Astrocyte (in vitro differentiated cells and primary cell): ENCODE results near the gene ALG14. TPM values are rescaled to one million over a fixed set of nuclear protein-coding genes. Genes with fewer than 3 reads are reported as not detected.

Source experiments
- DNase-seq: peaks from one replicate; pipeline ENCODE4 v3.0.0-alpha.2; 2010; ENCODE audit warnings: low read depth
- FAIRE-seq: peaks from 2 replicates; lab custom pipeline; 2011; peaks lifted over from hg19 to GRCh38; lab: Jason Lieb, UNC
- H2AFZ ChIP-seq: 2 replicates; pipeline ENCODE4 v1.6.0; 2012; ENCODE audit warnings: low read depth, low read length, inconsistent platforms
- H3K27ac ChIP-seq: 2 replicates; pipeline ENCODE4 v1.5.1; 2011; ENCODE audit warnings: low read depth, low read length, inconsistent platforms
- H3K27me3 ChIP-seq: 2 replicates; pipeline ENCODE4 v1.6.0; 2011; ENCODE audit warnings: low read length, inconsistent platforms; ENCODE audit not compliant: insufficient read depth
- H3K36me3 ChIP-seq: 2 replicates; pipeline ENCODE4 v1.5.1; 2011; ENCODE audit warnings: low read length, inconsistent platforms; ENCODE audit not compliant: insufficient read depth
- H3K4me1 ChIP-seq: 2 replicates; pipeline ENCODE4 v1.5.1; 2011; ENCODE audit warnings: low read length, inconsistent platforms; ENCODE audit not compliant: insufficient read depth
- H3K4me2 ChIP-seq: 2 replicates; pipeline ENCODE4 v1.6.0; 2012; ENCODE audit warnings: low read length, inconsistent platforms
- H3K4me3 ChIP-seq: 2 replicates; pipeline ENCODE4 v1.5.1; 2011; ENCODE audit warnings: low read depth, mild to moderate bottlenecking, low read length, inconsistent platforms; ENCODE audit not compliant: insufficient read depth
- H3K79me2 ChIP-seq: 2 replicates; pipeline ENCODE4 v1.6.0; 2012; ENCODE audit warnings: mild to moderate bottlenecking, low read length, inconsistent platforms; ENCODE audit not compliant: insufficient read depth
- H3K9ac ChIP-seq: 2 replicates; pipeline ENCODE4 v1.6.0; 2012; ENCODE audit warnings: mild to moderate bottlenecking, low read length, inconsistent platforms
- H3K9me3 ChIP-seq: 2 replicates; pipeline ENCODE4 v1.5.1; 2012; ENCODE audit warnings: low read depth, mild to moderate bottlenecking, low read length, inconsistent platforms; ENCODE audit not compliant: insufficient read depth
- H4K20me1 ChIP-seq: 2 replicates; pipeline ENCODE4 v1.6.0; 2012; ENCODE audit warnings: low read length, inconsistent platforms; ENCODE audit not compliant: insufficient read depth
- H3K27ac Mint-ChIP-seq: one replicate; pipeline ENCODE4 v1.8.0; 2021; ENCODE audit warnings: mild to moderate bottlenecking, mixed read lengths; ENCODE audit not compliant: unreplicated experiment
- H3K27me3 Mint-ChIP-seq: one replicate; pipeline ENCODE4 v1.8.0; 2021; ENCODE audit warnings: low read depth, mixed read lengths; ENCODE audit not compliant: unreplicated experiment
- H3K36me3 Mint-ChIP-seq: one replicate; pipeline ENCODE4 v1.8.0; 2021; ENCODE audit warnings: low read depth, mixed read lengths; ENCODE audit not compliant: unreplicated experiment
- H3K4me1 Mint-ChIP-seq: one replicate; pipeline ENCODE4 v1.8.0; 2021; ENCODE audit warnings: low read depth, mixed read lengths; ENCODE audit not compliant: unreplicated experiment
- H3K4me3 Mint-ChIP-seq: one replicate; pipeline ENCODE4 v1.8.0; 2021; ENCODE audit warnings: mild to moderate bottlenecking, moderate library complexity, mixed read lengths; ENCODE audit not compliant: unreplicated experiment
- H3K9me3 Mint-ChIP-seq: one replicate; pipeline ENCODE4 v1.8.0; 2021; ENCODE audit warnings: mild to moderate bottlenecking, mixed read lengths; ENCODE audit not compliant: unreplicated experiment
- EZH2 ChIP-seq: IDR thresholded peaks from 2 replicates; pipeline ENCODE4 v1.6.1; 2012; ENCODE audit warnings: mild to moderate bottlenecking, low read length, inconsistent platforms; ENCODE audit not compliant: insufficient read depth
- total RNA-seq: library from RNA; stranded (reverse); gene quantifications from 2 replicates; pipeline ENCODE4 v1.2.1, GENCODE V29; 2021
- TF ChIP-seq, protein P1 (sequence below): IDR thresholded peaks from 2 replicates; pipeline ENCODE4 v1.5.1; 2011; ENCODE audit warnings: low read depth, mild to moderate bottlenecking, inconsistent platforms, low read length, moderate library complexity; ENCODE audit not compliant: insufficient read depth

ALG14 gene
- total RNA-seq, 1 donor from 2014 or later: 6.9 TPM

DNA sequence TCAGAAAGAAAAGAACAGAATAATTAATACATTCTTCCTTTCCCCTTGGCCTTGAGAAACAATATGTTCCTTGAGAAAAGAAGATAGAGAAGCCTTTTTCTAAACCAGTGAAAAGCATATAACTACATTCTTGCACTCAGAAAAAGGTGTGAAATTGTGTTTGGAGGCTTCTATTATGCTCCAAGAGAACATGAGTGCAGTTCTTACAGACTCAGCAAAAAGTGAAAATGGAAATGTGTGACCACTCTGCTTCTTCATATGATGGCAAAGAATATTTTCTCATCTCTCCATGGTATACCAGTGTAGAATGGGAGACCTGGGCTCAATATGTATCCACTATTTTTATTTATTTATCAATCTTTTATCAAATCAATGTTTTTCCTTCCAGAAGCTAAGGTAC lies 43.2 kb downstream of the ALG14 start:
- no peaks in the 10 kb centered on the region for H3K79me2 ChIP-seq
- Mint-ChIP-seq H3K4me3 (no peak overlapping the region), H3K27me3 (no peaks in the 10 kb centered on the region), H3K9me3 (peaks cover 16% of the 10 kb centered on the region), H3K27ac (no peak overlapping the region), H3K36me3 (peaks cover 24% of the 10 kb centered on the region), H3K4me1 (no peaks in the 10 kb centered on the region)
- no peak for FAIRE-seq
- no peak overlapping the region for H3K4me2 ChIP-seq
- no peak for DNase-seq
- H3K9me3 ChIP-seq: peaks cover 9% of the 10 kb centered on the region
- H3K36me3 ChIP-seq: no peaks in the 10 kb centered on the region
- TF ChIP-seq, protein P1, sequence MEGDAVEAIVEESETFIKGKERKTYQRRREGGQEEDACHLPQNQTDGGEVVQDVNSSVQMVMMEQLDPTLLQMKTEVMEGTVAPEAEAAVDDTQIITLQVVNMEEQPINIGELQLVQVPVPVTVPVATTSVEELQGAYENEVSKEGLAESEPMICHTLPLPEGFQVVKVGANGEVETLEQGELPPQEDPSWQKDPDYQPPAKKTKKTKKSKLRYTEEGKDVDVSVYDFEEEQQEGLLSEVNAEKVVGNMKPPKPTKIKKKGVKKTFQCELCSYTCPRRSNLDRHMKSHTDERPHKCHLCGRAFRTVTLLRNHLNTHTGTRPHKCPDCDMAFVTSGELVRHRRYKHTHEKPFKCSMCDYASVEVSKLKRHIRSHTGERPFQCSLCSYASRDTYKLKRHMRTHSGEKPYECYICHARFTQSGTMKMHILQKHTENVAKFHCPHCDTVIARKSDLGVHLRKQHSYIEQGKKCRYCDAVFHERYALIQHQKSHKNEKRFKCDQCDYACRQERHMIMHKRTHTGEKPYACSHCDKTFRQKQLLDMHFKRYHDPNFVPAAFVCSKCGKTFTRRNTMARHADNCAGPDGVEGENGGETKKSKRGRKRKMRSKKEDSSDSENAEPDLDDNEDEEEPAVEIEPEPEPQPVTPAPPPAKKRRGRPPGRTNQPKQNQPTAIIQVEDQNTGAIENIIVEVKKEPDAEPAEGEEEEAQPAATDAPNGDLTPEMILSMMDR: no peak
- TF ChIP-seq EZH2: no peak
- H4K20me1 ChIP-seq: no peaks in the 10 kb centered on the region
- peaks cover 22% of the 10 kb centered on the region for H3K4me1 ChIP-seq
- no peak overlapping the region for H2AFZ ChIP-seq
- H3K4me3 ChIP-seq: no peak overlapping the region
- H3K9ac ChIP-seq: no peak overlapping the region
- H3K27me3 ChIP-seq: no peaks in the 10 kb centered on the region
- H3K27ac ChIP-seq: no peak overlapping the region

DNA sequence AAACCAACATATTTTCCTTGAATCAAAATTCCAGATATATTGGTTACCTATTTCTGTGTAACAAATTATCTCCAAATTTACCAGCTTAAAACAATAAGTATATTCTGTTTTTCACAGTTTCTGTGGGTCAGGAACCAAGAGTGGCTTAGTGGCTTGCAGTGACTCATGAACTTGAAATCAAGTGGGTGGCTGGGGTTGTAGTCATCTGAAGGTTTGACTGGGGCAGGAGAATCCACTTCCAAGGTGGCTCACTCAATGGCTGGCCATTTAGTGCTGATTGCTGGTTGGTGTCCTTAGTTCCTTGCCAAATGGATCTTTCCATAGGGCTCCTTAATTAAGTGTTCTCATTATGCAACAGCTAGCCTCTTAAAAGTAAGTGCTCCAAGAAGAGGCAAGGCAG lies 43.8 kb downstream of the ALG14 start:
- no peaks in the 10 kb centered on the region for H3K27me3 Mint-ChIP-seq
- H3K4me1 Mint-ChIP-seq: peaks cover 3% of the 10 kb centered on the region
- DNase-seq (no peak), FAIRE-seq (no peak)
- Histone ChIP-seq H3K27me3 (no peaks in the 10 kb centered on the region), H3K4me2 (no peak overlapping the region), H4K20me1 (no peaks in the 10 kb centered on the region), H3K36me3 (no peaks in the 10 kb centered on the region), H2AFZ (no peak overlapping the region), H3K79me2 (no peaks in the 10 kb centered on the region), H3K4me3 (no peak overlapping the region), H3K9ac (no peak overlapping the region), H3K27ac (no peak overlapping the region), H3K4me1 (peaks cover 17% of the 10 kb centered on the region), H3K9me3 (peaks cover 9% of the 10 kb centered on the region)
- peaks cover 24% of the 10 kb centered on the region for H3K36me3 Mint-ChIP-seq
- no peak overlapping the region for H3K4me3 Mint-ChIP-seq
- TF ChIP-seq, protein P1: no peak
- no peak for TF ChIP-seq EZH2
- H3K9me3 Mint-ChIP-seq: peaks cover 16% of the 10 kb centered on the region
- H3K27ac Mint-ChIP-seq: no peak overlapping the region

DNA sequence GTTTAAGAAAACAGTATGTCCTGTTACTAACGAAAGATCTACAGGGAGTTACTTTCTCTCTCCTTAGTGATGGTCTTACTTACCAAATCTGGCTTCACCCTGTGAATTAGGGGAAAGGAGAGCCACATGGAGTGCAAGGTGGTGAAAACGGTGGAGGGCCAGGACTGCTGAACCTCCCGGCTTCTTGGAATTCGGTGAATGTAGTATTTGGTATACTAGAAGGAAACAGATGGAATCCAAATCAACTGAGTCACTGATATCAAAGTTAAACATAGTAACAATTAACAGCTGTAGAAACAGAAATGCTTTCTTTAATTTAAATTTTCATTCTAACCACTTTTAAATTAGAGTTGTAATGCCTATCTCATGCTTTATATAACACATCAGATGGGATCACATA lies 45.7 kb downstream of the ALG14 start:
- TF ChIP-seq, protein P1: no peak
- TF ChIP-seq EZH2: no peak
- no peak overlapping the region for H3K27ac Mint-ChIP-seq
- H3K27me3 ChIP-seq: no peaks in the 10 kb centered on the region
- no peaks in the 10 kb centered on the region for H3K27me3 Mint-ChIP-seq
- no peaks in the 10 kb centered on the region for H3K79me2 ChIP-seq
- H3K4me1 Mint-ChIP-seq: peaks cover 17% of the 10 kb centered on the region
- DNase-seq (peak; percentile 79), FAIRE-seq (no peak)
- H3K9me3 Mint-ChIP-seq: peaks cover 16% of the 10 kb centered on the region
- H3K9ac ChIP-seq: peak overlapping the region; percentile 10
- H4K20me1 ChIP-seq: no peaks in the 10 kb centered on the region
- H2AFZ ChIP-seq: no peak overlapping the region
- peak overlapping the region; percentile 26 for H3K4me2 ChIP-seq
- peaks cover 24% of the 10 kb centered on the region for H3K36me3 Mint-ChIP-seq
- H3K4me1 ChIP-seq: peaks cover 22% of the 10 kb centered on the region
- no peak overlapping the region for H3K4me3 ChIP-seq
- H3K9me3 ChIP-seq: peaks cover 9% of the 10 kb centered on the region
- H3K27ac ChIP-seq: peak overlapping the region; percentile 53
- no peak overlapping the region for H3K4me3 Mint-ChIP-seq
- no peaks in the 10 kb centered on the region for H3K36me3 ChIP-seq
